ENCODE results near the gene ALS2CL.

- no peak for TF ChIP-seq ELF4 (IDR thresholded peaks at IDR 0.05)
- TF ChIP-seq FOXM1 (IDR thresholded peaks at IDR 0.05; ENCODE audit: borderline replicate concordance): no peak
- no peak for TF ChIP-seq PKNOX1 (IDR thresholded peaks at IDR 0.05)
- TF ChIP-seq NFRKB (IDR thresholded peaks at IDR 0.05): no peak
- TF ChIP-seq FOXK2 (IDR thresholded peaks at IDR 0.05): no peak
- no peak for TF ChIP-seq SUZ12 (IDR thresholded peaks at IDR 0.05)
- TF ChIP-seq ZNF384 (IDR thresholded peaks at IDR 0.05): no peak
- no peak for TF ChIP-seq TARDBP (IDR thresholded peaks at IDR 0.05)
- TF ChIP-seq BHLHE40 (IDR thresholded peaks at IDR 0.05; ENCODE audit: borderline replicate concordance): no peak
These were observed 41.3 kb upstream of the ALS2CL start for GRCh38 chr3:46734773-46735172.
